Keratinocyte (primary cell): ENCODE data around the gene KCNN3. TPM values are rescaled to one million over a fixed set of nuclear protein-coding genes. Genes with fewer than 3 reads are reported as not detected.
A peak's percentile ranks its signal among the peaks of the same experiment; 100 is the strongest.

Source experiments
- DNase-seq: peaks from one replicate; pipeline ENCODE4 v3.0.0-alpha.2; 2011; ENCODE audit warnings: low read depth, missing footprints, low spot score
- FAIRE-seq: peaks from 2 replicates; lab custom pipeline; 2011; peaks lifted over from hg19 to GRCh38; lab: Jason Lieb, UNC
- H2AFZ ChIP-seq: 2 replicates; pipeline ENCODE4 v1.6.0; 2012; ENCODE audit warnings: low read length, control low read depth, inconsistent platforms; ENCODE audit not compliant: control insufficient read depth
- H3K27ac ChIP-seq: 2 replicates; pipeline ENCODE4 v1.5.1; 2011; ENCODE audit warnings: low read length; ENCODE audit not compliant: control insufficient read depth, insufficient read depth
- H3K27me3 ChIP-seq: 3 replicates; pipeline ENCODE4 v1.6.0; 2011; ENCODE audit warnings: low read length; ENCODE audit not compliant: control insufficient read depth, insufficient read depth; ENCODE audit errors: extremely low read depth
- H3K36me3 ChIP-seq, 2 experiments: 2 replicates in 1 of 2; 3 replicates in 1 of 2; pipeline ENCODE4 v1.5.1; 2011; ENCODE audit warnings: low read length in 2 of 2, mild to moderate bottlenecking in 1 of 2; ENCODE audit not compliant: control insufficient read depth in 2 of 2, insufficient read depth in 2 of 2; ENCODE audit errors: extremely low read depth in 1 of 2
- H3K4me1 ChIP-seq: 3 replicates; pipeline ENCODE4 v1.5.1; 2011; ENCODE audit warnings: low read length; ENCODE audit not compliant: control insufficient read depth, insufficient read depth; ENCODE audit errors: extremely low read depth
- H3K4me2 ChIP-seq: 3 replicates; pipeline ENCODE4 v1.6.0; 2011; ENCODE audit warnings: low read depth, low read length; ENCODE audit not compliant: control insufficient read depth, insufficient read depth; ENCODE audit errors: extremely low read depth
- H3K4me3 ChIP-seq, 3 experiments: fragments of 200-600 bp in 1 of 3; sonication (generic) in 1 of 3; 2 replicates in 2 of 3; 3 replicates in 1 of 3; pipeline ENCODE4 v1.5.1; 2011 to 2016; ENCODE audit warnings: low read length in 3 of 3, mild to moderate bottlenecking in 3 of 3, control low read depth in 2 of 3, inconsistent platforms in 1 of 3, low read depth in 1 of 3, mixed read lengths in 1 of 3, mixed run types in 1 of 3, moderate library complexity in 1 of 3; ENCODE audit not compliant: control insufficient read depth in 2 of 3, insufficient read depth in 2 of 3; ENCODE audit errors: extremely low read depth in 1 of 3
- H3K79me2 ChIP-seq: 2 replicates; pipeline ENCODE4 v1.6.0; 2012; ENCODE audit warnings: low read length; ENCODE audit not compliant: control insufficient read depth, insufficient read depth
- H3K9ac ChIP-seq: 3 replicates; pipeline ENCODE4 v1.6.0; 2011; ENCODE audit warnings: low read length; ENCODE audit not compliant: control insufficient read depth, insufficient read depth; ENCODE audit errors: extremely low read depth
- H3K9me1 ChIP-seq: 3 replicates; pipeline ENCODE4 v1.6.0; 2011; ENCODE audit warnings: low read length; ENCODE audit not compliant: control insufficient read depth, insufficient read depth; ENCODE audit errors: extremely low read depth
- H3K9me3 ChIP-seq: 2 replicates; pipeline ENCODE4 v1.5.1; 2012; ENCODE audit warnings: low read depth, low read length; ENCODE audit not compliant: control insufficient read depth
- H4K20me1 ChIP-seq: 3 replicates; pipeline ENCODE4 v1.6.0; 2011; ENCODE audit warnings: low read length; ENCODE audit not compliant: control insufficient read depth, insufficient read depth; ENCODE audit errors: extremely low read depth
- CTCF ChIP-seq, 3 experiments: IDR thresholded peaks in 1 of 3; conservative IDR thresholded peaks in 1 of 3; optimal IDR thresholded peaks in 1 of 3; 2 replicates in 2 of 3; 3 replicates in 1 of 3; pipeline versions ENCODE3 to v1.5.1; 2011; ENCODE audit warnings: low read length in 3 of 3, mild to moderate bottlenecking in 3 of 3, moderate library complexity in 2 of 3, control low read depth in 1 of 3, inconsistent platforms in 1 of 3; ENCODE audit not compliant: insufficient read depth in 2 of 3; ENCODE audit errors: extremely low read depth in 1 of 3
- EZH2 ChIP-seq: IDR thresholded peaks from one replicate; pipeline ENCODE4 v1.6.1; 2012; ENCODE audit warnings: inconsistent platforms, mild to moderate bottlenecking, low read length, moderate library complexity
- dilution Hi-C: fragments of 300-500 bp; cut with MboI; formaldehyde crosslinking; loops from one replicate; pipeline ENCODE4 v1.7.0; 2020; ENCODE audit warnings: low sequenced_read_pairs; ENCODE audit not compliant: extremely low pct_ligation_motif_present
- polyA plus RNA-seq, 5 experiments: library from polyadenylated mRNA; depleted of rRNA in 3 of 5; stranded (reverse) in 3 of 5; stranded (forward) in 1 of 5; unstranded in 1 of 5; fragments of >200 nt; gene quantifications; 1 replicate in 1 of 5; 2 replicates in 3 of 5; 3 replicates in 1 of 5; pipeline versions ENCODE4 v1.2.1 to v1.2.3, GENCODE V29; 2011 to 2012; ENCODE audit warnings: missing spikeins in 2 of 5, low read depth in 1 of 5, low replicate concordance in 1 of 5

KCNN3 gene
- polyA plus RNA-seq, 1 donor (not counting 4 experiments of a cell fraction or from before 2014, with no cell fraction given), result 0.05 TPM

GRCh38 chr1:154878371-154879037 is 8.4 kb upstream of the KCNN3 start:
- Histone ChIP-seq H3K4me1 (no peaks in the 10 kb centered on the region), H3K9me1 (no peaks in the 10 kb centered on the region), H3K27me3 (peaks cover 3% of the 10 kb centered on the region), H3K9ac (no peak overlapping the region), H4K20me1 (no peaks in the 10 kb centered on the region), H3K4me3 (no peak overlapping the region), H3K4me2 (no peak overlapping the region), H3K36me3 (no peaks in the 10 kb centered on the region), H3K79me2 (no peaks in the 10 kb centered on the region), H3K9me3 (no peaks in the 10 kb centered on the region), H3K27ac (no peak overlapping the region), H2AFZ (no peak overlapping the region)
- DNase-seq, result no peak
- dilution Hi-C loops, result no loop called here
- FAIRE-seq, result peak; percentile 23
- TF ChIP-seq CTCF (optimal IDR thresholded peaks at IDR 0.05 in 1 of 3, IDR thresholded peaks at IDR 0.05 in 1 of 3, conservative IDR thresholded peaks at IDR 0.05 in 1 of 3; ENCODE audit: extremely low read depth in 1 of 3, insufficient read depth in 2 of 3, low read length in 3 of 3), result peak; percentile 82 to 98 (median 92)
- no peak for TF ChIP-seq EZH2

GRCh38 chr1:154877370-154877974 is 7.4 kb upstream of the KCNN3 start:
- no peaks in the 10 kb centered on the region for H3K4me1 ChIP-seq
- no peak overlapping the region for H2AFZ ChIP-seq
- H4K20me1 ChIP-seq, result no peaks in the 10 kb centered on the region
- H3K9me1 ChIP-seq, result no peaks in the 10 kb centered on the region
- TF ChIP-seq CTCF (optimal IDR thresholded peaks at IDR 0.05 in 1 of 3, IDR thresholded peaks at IDR 0.05 in 1 of 3, conservative IDR thresholded peaks at IDR 0.05 in 1 of 3; ENCODE audit: extremely low read depth in 1 of 3, insufficient read depth in 2 of 3, low read length in 3 of 3), result no peak
- TF ChIP-seq EZH2, result no peak
- H3K4me2 ChIP-seq, result no peak overlapping the region
- DNase-seq, result no peak
- no peak overlapping the region for H3K4me3 ChIP-seq
- H3K27ac ChIP-seq, result no peak overlapping the region
- no peaks in the 10 kb centered on the region for H3K9me3 ChIP-seq
- H3K36me3 ChIP-seq, result no peaks in the 10 kb centered on the region
- no peak for FAIRE-seq
- H3K27me3 ChIP-seq, result peaks cover 3% of the 10 kb centered on the region
- dilution Hi-C loops, result no loop called here
- H3K9ac ChIP-seq, result no peak overlapping the region
- no peaks in the 10 kb centered on the region for H3K79me2 ChIP-seq
